GM18870 (cell line): ENCODE results near the gene SBK1.
"Not testable (repeated sequence)": the region's sequence is repeated elsewhere in the genome, so short reads cannot be mapped to it uniquely, and the experiment has no call there.

Experiments
- ATAC-seq: cut with Tn5 transposase; IDR thresholded peaks from one replicate; pipeline ENCODE4 v1.9.1; 2021; ENCODE audit warnings: moderate library complexity; ENCODE audit not compliant: unreplicated experiment

Gene SBK1

GRCh38 chr16:28291651-28292626 lies at the start of gene SBK1:
SBK1 (plus strand) TSS chr16:28292525; CDS start chr16:28317392, 24,867 bp downstream.
- no peak for ATAC-seq

- ATAC-seq, result not testable (repeated sequence)
Measured at GRCh38 chr16:28249483-28249882, 42.8 kb upstream of the SBK1 start.

- no peak for ATAC-seq
Measured at GRCh38 chr16:28250999-28251398, 41.3 kb upstream of the SBK1 start.

- no peak for ATAC-seq
Measured at GRCh38 chr16:28254158-28254557, 38.2 kb upstream of the SBK1 start.

GRCh38 chr16:28255838-28256237 lies 36.5 kb upstream of the SBK1 start:
- ATAC-seq, result no peak

- ATAC-seq, result no peak
Measured at GRCh38 chr16:28257256-28257655, 35.1 kb upstream of the SBK1 start.

GRCh38 chr16:28258567-28258966 lies 33.8 kb upstream of the SBK1 start:
- no peak for ATAC-seq

- no peak for ATAC-seq
Measured at GRCh38 chr16:28259091-28259780, 33.1 kb upstream of the SBK1 start.

GRCh38 chr16:28259781-28260150 lies 32.6 kb upstream of the SBK1 start:
- no peak for ATAC-seq

GRCh38 chr16:28260193-28260592 lies 32.1 kb upstream of the SBK1 start:
- no peak for ATAC-seq

- no peak for ATAC-seq
Measured at GRCh38 chr16:28261942-28262341, 30.4 kb upstream of the SBK1 start.

- no peak for ATAC-seq
Measured at GRCh38 chr16:28263305-28263704, 29.0 kb upstream of the SBK1 start.

GRCh38 chr16:28264656-28265055 lies 27.7 kb upstream of the SBK1 start:
- ATAC-seq, result no peak

- no peak for ATAC-seq
Measured at GRCh38 chr16:28265822-28266221, 26.5 kb upstream of the SBK1 start.

GRCh38 chr16:28267356-28267755 lies 25.0 kb upstream of the SBK1 start:
- ATAC-seq, result no peak

- ATAC-seq, result no peak
Measured at GRCh38 chr16:28273511-28273910, 18.8 kb upstream of the SBK1 start.

- ATAC-seq, result no peak
Measured at GRCh38 chr16:28274676-28275075, 17.6 kb upstream of the SBK1 start.

GRCh38 chr16:28276301-28276700 lies 16.0 kb upstream of the SBK1 start:
- ATAC-seq, result no peak

- ATAC-seq, result no peak
Measured at GRCh38 chr16:28277537-28278388, 14.6 kb upstream of the SBK1 start.

GRCh38 chr16:28279006-28279405 lies 13.3 kb upstream of the SBK1 start:
- no peak for ATAC-seq
